Measurements from ENCODE around the gene KCNIP4.

Gene KCNIP4

GRCh38 chr4:21901281-21901680, 47.3 kb downstream of the KCNIP4 start:
- DNase-seq (ENCODE audit: low read depth, low spot score) = no peak

GRCh38 chr4:21900211-21900610, 48.4 kb downstream of the KCNIP4 start:
- no peak for DNase-seq (ENCODE audit: low read depth, low spot score)

GRCh38 chr4:21898101-21898500, 50.5 kb downstream of the KCNIP4 start:
- DNase-seq (ENCODE audit: low read depth, low spot score) = no peak

GRCh38 chr4:21896767-21897166, 51.8 kb downstream of the KCNIP4 start:
- DNase-seq (ENCODE audit: low read depth, low spot score) = no peak

GRCh38 chr4:21893136-21893535, 55.4 kb downstream of the KCNIP4 start:
- no peak for DNase-seq (ENCODE audit: low read depth, low spot score)

- DNase-seq (ENCODE audit: low read depth, low spot score) = no peak
These were observed 58.3 kb downstream of the KCNIP4 start for GRCh38 chr4:21890231-21890630.

- no peak for DNase-seq (ENCODE audit: low read depth, low spot score)
These were observed 60.2 kb downstream of the KCNIP4 start for GRCh38 chr4:21888195-21888976.

GRCh38 chr4:21887481-21887880, 61.1 kb downstream of the KCNIP4 start:
- no peak for DNase-seq (ENCODE audit: low read depth, low spot score)

GRCh38 chr4:21885770-21886169, 62.8 kb downstream of the KCNIP4 start:
- no peak for DNase-seq (ENCODE audit: low read depth, low spot score)

- no peak for DNase-seq (ENCODE audit: low read depth, low spot score)
These were observed 63.3 kb downstream of the KCNIP4 start for GRCh38 chr4:21885241-21885640.

- DNase-seq (ENCODE audit: low read depth, low spot score) = no peak
These were observed 64.0 kb downstream of the KCNIP4 start for GRCh38 chr4:21884615-21885014.

- DNase-seq (ENCODE audit: low read depth, low spot score) = no peak
These were observed 66.3 kb downstream of the KCNIP4 start for GRCh38 chr4:21882051-21882839.

GRCh38 chr4:21879187-21879586, 69.4 kb downstream of the KCNIP4 start:
- no peak for DNase-seq (ENCODE audit: low read depth, low spot score)

GRCh38 chr4:21876711-21877110, 71.9 kb downstream of the KCNIP4 start:
- no peak for DNase-seq (ENCODE audit: low read depth, low spot score)

GRCh38 chr4:21873145-21873544, 75.4 kb downstream of the KCNIP4 start:
- no peak for DNase-seq (ENCODE audit: low read depth, low spot score)

GRCh38 chr4:21872101-21872500, 76.5 kb downstream of the KCNIP4 start:
- no peak for DNase-seq (ENCODE audit: low read depth, low spot score)

- no peak for DNase-seq (ENCODE audit: low read depth, low spot score)
These were observed 78.4 kb downstream of the KCNIP4 start for GRCh38 chr4:21869978-21870745.

- DNase-seq (ENCODE audit: low read depth, low spot score) = no peak
These were observed 83.9 kb downstream of the KCNIP4 start for GRCh38 chr4:21864686-21865085.

- DNase-seq (ENCODE audit: low read depth, low spot score) = no peak
These were observed 85.7 kb downstream of the KCNIP4 start for GRCh38 chr4:21862917-21863316.

- DNase-seq (ENCODE audit: low read depth, low spot score) = no peak
These were observed 89.6 kb downstream of the KCNIP4 start for GRCh38 chr4:21858971-21859370.

GRCh38 chr4:21856754-21857153, 91.8 kb downstream of the KCNIP4 start:
- DNase-seq (ENCODE audit: low read depth, low spot score) = no peak

- no peak for DNase-seq (ENCODE audit: low read depth, low spot score)
These were observed 92.3 kb downstream of the KCNIP4 start for GRCh38 chr4:21856301-21856700.
